GM18511 (cell line): Measurements from ENCODE around the gene LIMS2.

Experiments
- ATAC-seq: cut with Tn5 transposase; IDR thresholded peaks from one replicate; pipeline ENCODE4 v1.9.1; 2021; ENCODE audit warnings: mild to moderate bottlenecking, moderate library complexity; ENCODE audit not compliant: unreplicated experiment

The LIMS2 gene

DNA sequence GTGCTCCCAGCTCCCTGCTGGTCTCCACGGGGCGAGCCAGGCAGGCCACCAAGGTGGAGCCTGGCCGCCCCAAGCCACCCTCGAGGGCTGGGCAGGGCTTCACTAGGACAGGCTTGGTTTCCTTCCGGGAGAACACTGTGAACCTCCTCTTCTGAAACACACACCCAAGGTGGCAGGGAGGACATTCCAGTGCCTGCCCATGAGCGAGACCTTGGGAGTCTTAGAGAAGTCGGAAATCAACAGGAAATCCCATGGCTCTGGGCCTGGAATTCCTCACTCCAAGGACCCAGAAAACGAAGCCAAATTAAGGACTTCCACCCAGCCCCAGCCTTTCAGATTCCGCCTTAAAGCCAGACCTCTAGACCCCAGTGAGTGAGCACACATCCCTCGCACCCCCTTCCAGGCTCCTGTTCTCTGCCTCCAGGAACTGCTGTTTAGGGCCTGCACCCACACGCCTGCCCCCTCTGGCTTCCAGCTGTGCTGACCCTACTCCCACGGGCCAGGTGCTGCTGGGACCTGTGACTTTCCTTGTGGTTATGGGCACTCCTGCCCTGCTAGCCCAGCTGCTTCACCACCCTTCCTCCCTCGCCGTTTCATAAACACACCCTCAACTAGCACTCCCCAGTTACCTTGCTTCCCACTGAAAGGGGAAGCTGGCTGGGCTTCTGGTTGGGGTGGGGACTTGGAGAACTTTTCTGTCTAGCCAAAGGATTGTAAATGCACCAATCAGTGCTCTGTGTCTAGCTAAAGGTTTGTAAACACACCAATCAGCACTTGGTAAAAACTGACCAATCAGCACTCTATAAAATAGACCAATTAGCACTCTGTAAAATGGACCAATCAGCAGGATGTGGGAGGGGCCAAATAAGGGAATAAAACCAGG is 15.7 kb downstream of the LIMS2 start:
- no peak for ATAC-seq

GRCh38 chr2:127658641-127659407 is 16.5 kb downstream of the LIMS2 start:
- no peak for ATAC-seq

- no peak for ATAC-seq
Observed at GRCh38 chr2:127658146-127658545, 17.2 kb downstream of the LIMS2 start.

DNA sequence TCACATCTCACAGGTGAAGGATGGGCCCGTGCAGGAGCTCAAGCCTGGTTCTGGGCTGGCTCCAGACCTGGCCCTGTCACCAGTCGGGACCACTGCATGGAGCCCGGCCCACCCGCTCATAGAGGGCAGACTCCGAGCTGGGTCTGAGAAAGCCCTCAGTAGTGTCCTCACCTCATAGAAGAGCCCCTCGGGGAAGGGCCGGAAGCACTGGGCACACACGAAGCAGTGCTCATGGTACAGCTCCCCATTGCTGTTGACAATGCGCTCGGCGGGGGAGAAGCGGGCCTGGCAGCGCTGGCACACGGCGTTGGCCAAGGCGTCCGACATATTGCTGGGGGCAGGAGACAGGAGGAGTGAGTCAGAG is 18.1 kb downstream of the LIMS2 start:
- no peak for ATAC-seq

- no peak for ATAC-seq
Observed at GRCh38 chr2:127656569-127657231, 18.6 kb downstream of the LIMS2 start.

GRCh38 chr2:127655209-127656073 is 19.9 kb downstream of the LIMS2 start:
- no peak for ATAC-seq

- no peak for ATAC-seq
Observed at GRCh38 chr2:127654838-127655175, 20.5 kb downstream of the LIMS2 start.

GRCh38 chr2:127654084-127654837 is 21.1 kb downstream of the LIMS2 start:
- no peak for ATAC-seq

GRCh38 chr2:127653421-127654083 is 21.8 kb downstream of the LIMS2 start:
- ATAC-seq: no peak

GRCh38 chr2:127652786-127653357 is 22.5 kb downstream of the LIMS2 start:
- no peak for ATAC-seq

DNA sequence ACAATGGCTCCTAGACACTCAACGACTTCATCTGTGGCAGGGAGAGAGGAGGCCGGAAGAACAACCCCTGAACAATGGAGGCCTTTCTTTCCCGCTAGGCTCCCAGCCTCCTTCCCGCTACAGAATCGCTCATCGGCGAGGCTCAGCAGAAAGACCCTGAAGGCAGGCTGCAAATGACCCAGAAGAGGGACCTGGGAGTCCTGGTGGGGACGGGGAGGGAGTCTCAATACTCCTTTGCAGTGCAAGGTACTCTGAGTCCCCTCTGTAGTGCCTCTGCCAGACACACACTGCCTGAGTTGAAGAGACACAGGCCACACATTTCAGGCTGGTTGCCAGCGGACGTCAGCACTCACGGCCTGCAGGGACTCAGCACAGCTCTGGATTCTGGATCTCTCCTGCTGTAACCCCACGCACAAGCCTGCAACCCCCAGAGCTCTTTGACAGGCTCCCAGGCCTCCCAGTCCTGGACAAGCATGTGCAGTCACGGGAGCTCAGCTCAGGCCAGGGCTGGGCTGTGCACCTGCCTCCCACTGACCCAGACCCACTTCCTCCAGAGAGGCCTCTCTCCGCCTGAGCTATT is 23.3 kb downstream of the LIMS2 start:
- ATAC-seq: no peak

DNA sequence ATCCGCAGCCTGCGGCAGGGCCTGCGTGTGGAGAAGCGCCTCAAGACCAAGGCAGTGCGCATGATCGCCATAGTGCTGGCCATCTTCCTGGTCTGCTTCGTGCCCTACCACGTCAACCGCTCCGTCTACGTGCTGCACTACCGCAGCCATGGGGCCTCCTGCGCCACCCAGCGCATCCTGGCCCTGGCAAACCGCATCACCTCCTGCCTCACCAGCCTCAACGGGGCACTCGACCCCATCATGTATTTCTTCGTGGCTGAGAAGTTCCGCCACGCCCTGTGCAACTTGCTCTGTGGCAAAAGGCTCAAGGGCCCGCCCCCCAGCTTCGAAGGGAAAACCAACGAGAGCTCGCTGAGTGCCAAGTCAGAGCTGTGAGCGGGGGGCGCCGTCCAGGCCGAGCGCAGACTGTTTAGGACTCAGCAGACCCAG is 23.9 kb downstream of the LIMS2 start:
- ATAC-seq: no peak

DNA sequence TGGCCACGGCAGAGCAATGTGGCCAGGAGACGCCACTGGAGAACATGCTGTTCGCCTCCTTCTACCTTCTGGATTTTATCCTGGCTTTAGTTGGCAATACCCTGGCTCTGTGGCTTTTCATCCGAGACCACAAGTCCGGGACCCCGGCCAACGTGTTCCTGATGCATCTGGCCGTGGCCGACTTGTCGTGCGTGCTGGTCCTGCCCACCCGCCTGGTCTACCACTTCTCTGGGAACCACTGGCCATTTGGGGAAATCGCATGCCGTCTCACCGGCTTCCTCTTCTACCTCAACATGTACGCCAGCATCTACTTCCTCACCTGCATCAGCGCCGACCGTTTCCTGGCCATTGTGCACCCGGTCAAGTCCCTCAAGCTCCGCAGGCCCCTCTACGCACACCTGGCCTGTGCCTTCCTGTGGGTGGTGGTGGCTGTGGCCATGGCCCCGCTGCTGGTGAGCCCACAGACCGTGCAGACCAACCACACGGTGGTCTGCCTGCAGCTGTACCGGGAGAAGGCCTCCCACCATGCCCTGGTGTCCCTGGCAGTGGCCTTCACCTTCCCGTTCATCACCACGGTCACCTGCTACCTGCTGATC is 24.4 kb downstream of the LIMS2 start:
- ATAC-seq: no peak

GRCh38 chr2:127650041-127650784 is 25.1 kb downstream of the LIMS2 start:
- peak; percentile 26 for ATAC-seq

DNA sequence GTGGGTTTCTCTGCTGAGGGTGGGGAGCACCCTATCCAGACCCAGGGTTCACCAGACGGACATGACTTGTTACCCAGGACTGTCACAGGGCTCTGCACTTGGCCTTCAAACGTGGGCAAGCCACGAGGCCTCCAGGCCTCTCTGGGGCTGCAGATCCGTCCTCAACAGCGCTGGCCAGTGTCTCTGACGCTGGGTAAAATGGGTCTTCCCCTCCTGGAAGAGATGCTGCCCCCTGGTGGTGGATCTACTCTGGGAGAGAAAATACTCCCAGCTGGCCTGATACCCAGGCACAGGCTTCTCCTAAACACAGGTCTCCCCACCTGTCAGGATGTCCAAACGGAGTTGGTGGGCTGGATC is 25.7 kb downstream of the LIMS2 start:
- ATAC-seq: peak; percentile 81

DNA sequence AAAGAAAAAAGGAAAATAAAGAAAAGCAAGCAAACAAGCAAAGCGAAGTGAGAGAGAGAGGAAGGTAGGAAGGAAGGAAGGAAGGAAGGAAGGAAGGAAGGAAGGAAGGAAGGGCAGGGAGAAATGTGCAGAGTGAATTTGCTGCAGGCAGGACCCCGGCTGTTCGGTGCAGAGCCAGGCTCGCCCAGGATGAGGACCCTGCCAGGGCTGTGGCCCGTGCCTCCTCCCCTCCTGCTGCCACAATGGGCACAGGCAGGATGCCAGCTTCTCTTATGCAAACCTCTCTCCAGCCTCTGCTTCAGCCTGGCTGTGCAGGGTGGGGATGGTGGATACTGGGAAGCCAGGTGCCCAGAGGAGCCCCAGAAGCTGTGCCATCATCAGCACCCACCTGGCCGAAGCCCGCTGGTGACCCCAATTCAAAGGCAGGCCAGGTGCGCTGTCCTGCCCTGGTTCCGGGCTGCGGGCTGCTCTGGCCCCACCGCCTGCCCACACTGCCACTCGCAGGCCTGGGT is 26.2 kb downstream of the LIMS2 start:
- no peak for ATAC-seq

DNA sequence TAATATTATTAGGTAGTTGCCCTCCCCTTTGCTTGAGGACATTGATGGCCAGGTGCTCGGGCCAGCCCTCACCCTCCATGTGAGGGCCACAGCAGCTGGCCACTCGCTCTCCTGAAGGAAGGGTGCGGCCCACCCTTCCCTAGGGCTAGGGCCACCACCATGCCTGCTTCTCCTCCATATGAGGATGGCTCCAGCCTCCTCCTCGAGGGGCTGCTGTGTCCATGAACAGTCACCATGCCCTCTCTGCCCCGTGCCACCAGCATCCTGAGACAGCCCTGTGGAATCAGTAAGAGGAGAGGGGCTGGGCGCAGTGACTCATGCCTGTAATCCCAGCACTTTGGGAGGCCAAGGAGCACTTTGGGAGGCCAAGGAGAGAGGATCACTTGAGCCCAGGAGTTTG is 27.0 kb downstream of the LIMS2 start:
- no peak for ATAC-seq
